Measurements from ENCODE around the gene CCHCR1.

Gene CCHCR1

DNA sequence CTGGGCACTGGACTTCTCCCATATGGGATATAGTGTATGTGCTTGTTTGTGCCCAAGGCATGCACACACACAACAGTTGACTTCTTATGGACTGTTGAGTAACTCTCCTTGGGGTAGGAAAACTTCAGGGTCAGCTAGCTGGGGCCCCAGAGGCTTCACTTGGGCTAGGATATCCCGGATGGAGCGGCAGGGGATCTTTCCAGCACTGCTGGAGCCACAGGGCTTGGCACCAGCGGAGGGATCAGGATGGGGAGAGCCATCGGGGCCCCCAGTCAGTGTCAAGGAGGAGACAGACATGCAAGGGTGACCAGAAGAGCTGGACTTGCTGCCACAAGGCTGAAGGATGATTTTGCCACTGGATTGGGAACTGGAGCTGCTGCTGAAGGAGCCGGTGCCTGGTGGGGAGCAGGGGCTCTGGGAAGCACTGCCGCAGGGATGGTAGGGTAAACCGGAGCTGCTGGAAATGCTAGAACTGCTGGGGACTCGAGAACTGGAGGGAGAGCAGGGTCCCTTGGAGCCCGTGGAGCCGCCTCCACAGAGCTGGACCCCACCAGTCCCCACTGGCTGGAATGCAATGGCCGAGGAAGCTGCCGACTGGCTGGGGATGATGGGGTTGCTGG is 41.6 kb downstream of the CCHCR1 start:
- Histone ChIP-seq H3K9ac (ENCODE audit: low read depth, low read length) (no peak overlapping the region), H3K27me3 (ENCODE audit: insufficient read depth, low read length) (peaks cover 4% of the 10 kb centered on the region; the same call in 1 of the 2 replicates), H3K4me3 (ENCODE audit: low read length) (no peak overlapping the region), H3K4me1 (ENCODE audit: insufficient read depth, low read length) (peaks cover 17% of the 10 kb centered on the region; the same call in 1 of the 2 replicates), H3K36me3 (ENCODE audit: insufficient read depth, low read length) (no peaks in the 10 kb centered on the region), H3K9me3 (ENCODE audit: insufficient read depth, low read depth, low read length) (no peaks in the 10 kb centered on the region), H3K27ac (ENCODE audit: low read depth, low read length) (no peak overlapping the region)
- WGBS = 92% methylated on average over 12 of the region's 12 CpGs

DNA sequence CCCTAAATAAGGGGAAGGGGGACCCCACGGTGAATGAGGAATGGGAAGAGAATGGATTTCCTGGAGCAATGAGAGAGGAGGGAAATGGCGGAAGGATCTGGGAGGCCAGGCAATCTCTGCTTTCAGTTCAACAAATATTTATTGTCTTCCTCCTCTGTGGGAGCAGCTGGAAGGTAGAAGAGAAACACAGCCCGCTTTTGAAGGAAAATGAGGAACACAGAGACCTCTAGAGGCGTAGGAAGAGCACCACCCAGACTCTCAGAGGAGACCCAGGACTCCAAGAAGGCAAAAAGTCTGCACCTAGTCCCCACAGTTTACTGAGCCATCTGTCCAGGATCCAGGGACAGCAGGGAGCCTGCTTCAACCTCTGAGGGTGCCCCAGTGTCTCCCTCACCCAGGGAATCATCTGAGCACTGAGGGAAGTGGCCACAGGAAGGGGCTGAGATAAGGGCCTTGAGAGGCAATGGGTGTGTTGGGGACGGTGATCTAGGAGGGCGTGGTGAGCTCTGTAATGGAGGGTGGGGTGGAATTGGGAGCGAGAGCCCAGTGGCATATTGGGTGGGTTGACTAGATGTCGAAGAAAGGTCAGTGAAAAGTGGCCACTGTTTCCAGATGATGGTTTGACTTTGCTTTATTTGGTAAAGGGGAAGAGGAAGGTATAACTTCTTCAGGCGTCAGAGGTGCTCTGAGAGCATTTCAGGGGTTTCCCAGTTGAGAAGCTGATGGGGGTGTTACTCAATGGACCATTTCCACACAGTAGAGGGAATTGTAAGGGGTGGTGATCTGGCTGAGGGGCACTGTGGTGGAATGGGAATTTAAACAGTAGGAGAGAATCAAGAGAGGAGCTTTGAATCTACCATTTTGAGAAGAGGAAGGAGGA is 42.4 kb downstream of the CCHCR1 start:
- H3K4me3 ChIP-seq (ENCODE audit: low read length) = no peak overlapping the region
- peaks cover 4% of the 10 kb centered on the region; the same call in 1 of the 2 replicates for H3K27me3 ChIP-seq (ENCODE audit: insufficient read depth, low read length)
- no peaks in the 10 kb centered on the region for H3K9me3 ChIP-seq (ENCODE audit: insufficient read depth, low read depth, low read length)
- H3K9ac ChIP-seq (ENCODE audit: low read depth, low read length) = no peak overlapping the region
- peaks cover 26% of the 10 kb centered on the region for H3K4me1 ChIP-seq (ENCODE audit: insufficient read depth, low read length)
- no peaks in the 10 kb centered on the region for H3K36me3 ChIP-seq (ENCODE audit: insufficient read depth, low read length)
- H3K27ac ChIP-seq (ENCODE audit: low read depth, low read length) = no peak overlapping the region
- 75% methylated on average over 8 of the region's 9 CpGs for WGBS

GRCh38 chr6:31114541-31114878 is 43.1 kb downstream of the CCHCR1 start, which contains the start of gene PSORS1C1:
Gene PSORS1C1 (plus strand): TSS chr6:31114800. CDS start chr6:31129633, 14,833 bp downstream.
- Histone ChIP-seq H3K4me3 (ENCODE audit: low read length) (no peak within 1 kb of the TSS), H3K36me3 (ENCODE audit: insufficient read depth, low read length) (no peaks in the 10 kb centered on the region), H3K27me3 (ENCODE audit: insufficient read depth, low read length) (peaks cover 9% of the 10 kb centered on the region), H3K4me1 (ENCODE audit: insufficient read depth, low read length) (peaks cover 28% of the 10 kb centered on the region), H3K27ac (ENCODE audit: low read depth, low read length) (no peak within 1 kb of the TSS), H3K9ac (ENCODE audit: low read depth, low read length) (no peak within 1 kb of the TSS), H3K9me3 (ENCODE audit: insufficient read depth, low read depth, low read length) (no peaks in the 10 kb centered on the region)
- WGBS = 50% methylated on average over 3 of the region's 3 CpGs

- peaks cover 9% of the 10 kb centered on the region for H3K27me3 ChIP-seq (ENCODE audit: insufficient read depth, low read length)
- H3K27ac ChIP-seq (ENCODE audit: low read depth, low read length) = no peak overlapping the region
- 36% methylated on average over 7 of the region's 7 CpGs for WGBS
Measured at GRCh38 chr6:31113861-31114540, 43.6 kb downstream of the CCHCR1 start.

DNA sequence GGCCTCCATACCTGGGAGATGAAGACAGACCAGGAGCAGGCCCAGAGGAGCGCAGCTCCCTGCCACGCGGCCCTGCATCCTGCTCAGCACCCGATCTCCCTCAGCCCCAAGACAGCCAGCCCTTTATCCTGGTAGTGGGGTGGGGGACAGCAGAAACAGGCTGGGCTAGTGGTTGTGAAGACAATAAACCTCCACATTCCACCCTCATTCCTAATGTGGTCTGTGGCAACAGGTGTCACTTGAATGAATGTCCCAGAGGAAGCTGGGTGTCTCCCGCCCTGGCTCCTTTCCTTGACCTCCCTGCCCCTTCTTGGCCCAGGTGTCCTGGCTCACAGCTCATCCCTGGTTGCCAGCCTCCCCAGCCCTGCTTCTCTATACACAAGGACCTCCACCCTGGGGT is 45.1 kb downstream of the CCHCR1 start, which contains the start of gene C6orf15:
C6orf15 (minus strand) TSS at position 98 of the 400 bp plus-strand sequence; CDS start at position 78, 20 bp downstream.
- peaks cover 9% of the 10 kb centered on the region for H3K27me3 ChIP-seq (ENCODE audit: insufficient read depth, low read length)
- WGBS = 77% methylated on average over 4 of the region's 5 CpGs
- H3K27ac ChIP-seq (ENCODE audit: low read depth, low read length) = no peak within 1 kb of the TSS

More at GRCh38 chr6:31113861-31114540, 43.6 kb downstream of the CCHCR1 start:
- H3K9me3 ChIP-seq (ENCODE audit: insufficient read depth, low read depth, low read length) = no peaks in the 10 kb centered on the region
- H3K9ac ChIP-seq (ENCODE audit: low read depth, low read length) = no peak overlapping the region
- H3K4me1 ChIP-seq (ENCODE audit: insufficient read depth, low read length) = peaks cover 28% of the 10 kb centered on the region
- no peak overlapping the region for H3K4me3 ChIP-seq (ENCODE audit: low read length)
- H3K36me3 ChIP-seq (ENCODE audit: insufficient read depth, low read length) = no peaks in the 10 kb centered on the region

DNA sequence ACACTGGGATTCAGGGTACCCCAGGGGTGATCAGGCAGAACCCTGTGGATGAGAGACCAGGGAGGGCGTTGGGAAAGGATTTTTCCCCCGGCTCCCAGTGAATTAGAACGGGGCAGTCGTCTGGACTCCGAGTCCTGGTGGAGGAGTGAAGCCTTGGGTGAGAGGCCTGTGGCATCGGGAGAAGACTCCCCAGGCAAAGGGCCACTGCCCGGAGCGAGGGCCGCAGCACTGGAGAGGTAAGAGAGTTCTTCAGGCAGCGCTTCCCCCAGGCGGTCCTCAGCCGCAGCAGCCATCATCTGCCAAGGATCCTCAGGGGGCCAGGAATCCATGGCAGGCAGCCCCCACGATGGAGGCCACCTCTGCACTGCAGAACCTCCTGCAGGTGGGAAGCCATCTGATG is 45.9 kb downstream of the CCHCR1 start:
- H3K27ac ChIP-seq (ENCODE audit: low read depth, low read length) = no peak overlapping the region
- no peaks in the 10 kb centered on the region for H3K9me3 ChIP-seq (ENCODE audit: insufficient read depth, low read depth, low read length)
- H3K9ac ChIP-seq (ENCODE audit: low read depth, low read length) = no peak overlapping the region
- no peak overlapping the region for H3K4me3 ChIP-seq (ENCODE audit: low read length)
- H3K27me3 ChIP-seq (ENCODE audit: insufficient read depth, low read length) = peaks cover 9% of the 10 kb centered on the region
- WGBS = 86% methylated on average over 13 of the region's 13 CpGs
- no peaks in the 10 kb centered on the region for H3K36me3 ChIP-seq (ENCODE audit: insufficient read depth, low read length)
- peaks cover 28% of the 10 kb centered on the region for H3K4me1 ChIP-seq (ENCODE audit: insufficient read depth, low read length)

More for the DNA sequence above, 45.1 kb downstream of the CCHCR1 start, which contains the start of gene C6orf15:
- H3K9me3 ChIP-seq (ENCODE audit: insufficient read depth, low read depth, low read length) = no peaks in the 10 kb centered on the region
- H3K4me3 ChIP-seq (ENCODE audit: low read length) = no peak within 1 kb of the TSS
- H3K9ac ChIP-seq (ENCODE audit: low read depth, low read length) = no peak within 1 kb of the TSS
- no peaks in the 10 kb centered on the region for H3K36me3 ChIP-seq (ENCODE audit: insufficient read depth, low read length)
- peaks cover 28% of the 10 kb centered on the region for H3K4me1 ChIP-seq (ENCODE audit: insufficient read depth, low read length)

- Histone ChIP-seq H3K36me3 (ENCODE audit: insufficient read depth, low read length) (no peaks in the 10 kb centered on the region), H3K27me3 (ENCODE audit: insufficient read depth, low read length) (peaks cover 9% of the 10 kb centered on the region), H3K9me3 (ENCODE audit: insufficient read depth, low read depth, low read length) (no peaks in the 10 kb centered on the region), H3K4me3 (ENCODE audit: low read length) (no peak overlapping the region), H3K9ac (ENCODE audit: low read depth, low read length) (no peak overlapping the region), H3K4me1 (ENCODE audit: insufficient read depth, low read length) (peaks cover 28% of the 10 kb centered on the region), H3K27ac (ENCODE audit: low read depth, low read length) (no peak overlapping the region; the same call in 1 of the 2 replicates)
- WGBS = 56% methylated on average over 11 of the region's 11 CpGs
Measured at GRCh38 chr6:31110825-31111582, 46.6 kb downstream of the CCHCR1 start.

- Histone ChIP-seq H3K9ac (ENCODE audit: low read depth, low read length) (no peak overlapping the region), H3K27me3 (ENCODE audit: insufficient read depth, low read length) (peaks cover 7% of the 10 kb centered on the region), H3K4me3 (ENCODE audit: low read length) (no peak overlapping the region), H3K36me3 (ENCODE audit: insufficient read depth, low read length) (no peaks in the 10 kb centered on the region), H3K27ac (ENCODE audit: low read depth, low read length) (no peak overlapping the region), H3K9me3 (ENCODE audit: insufficient read depth, low read depth, low read length) (no peaks in the 10 kb centered on the region), H3K4me1 (ENCODE audit: insufficient read depth, low read length) (peaks cover 11% of the 10 kb centered on the region)
- WGBS = 80% methylated on average over 4 of the region's 4 CpGs
Measured at GRCh38 chr6:31107052-31107451, 50.5 kb downstream of the CCHCR1 start.

DNA sequence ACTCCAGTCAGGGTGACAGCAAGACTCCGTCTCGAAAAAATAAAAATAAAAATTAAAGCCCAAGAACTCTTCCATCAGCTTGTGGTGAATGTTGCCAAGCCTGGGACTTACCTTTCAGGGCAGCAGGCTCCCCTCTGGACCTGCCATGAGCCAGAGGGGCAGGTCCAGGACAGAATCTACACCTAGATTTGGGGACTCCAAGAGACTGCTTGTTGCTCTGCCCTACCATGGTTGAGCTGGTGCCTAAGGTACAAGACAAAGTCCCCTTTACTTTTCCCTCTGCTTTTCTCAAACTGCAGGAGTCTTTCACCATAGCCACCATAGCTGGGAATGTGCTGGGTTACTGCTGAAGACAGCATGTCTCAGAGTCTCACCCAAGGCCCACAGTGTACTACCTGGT is 54.5 kb downstream of the CCHCR1 start:
- whole genome bisulfite sequencing = 91% methylated on average over 2 of the region's 2 CpGs
- Histone ChIP-seq H3K36me3 (ENCODE audit: insufficient read depth, low read length) (no peaks in the 10 kb centered on the region), H3K9me3 (ENCODE audit: insufficient read depth, low read depth, low read length) (no peaks in the 10 kb centered on the region), H3K27me3 (ENCODE audit: insufficient read depth, low read length) (no peaks in the 10 kb centered on the region), H3K4me1 (ENCODE audit: insufficient read depth, low read length) (no peaks in the 10 kb centered on the region), H3K9ac (ENCODE audit: low read depth, low read length) (no peak overlapping the region), H3K27ac (ENCODE audit: low read depth, low read length) (no peak overlapping the region), H3K4me3 (ENCODE audit: low read length) (no peak overlapping the region)

GRCh38 chr6:31098449-31098938 is 59.1 kb downstream of the CCHCR1 start:
- no peak overlapping the region for H3K4me3 ChIP-seq (ENCODE audit: low read length)
- H3K9me3 ChIP-seq (ENCODE audit: insufficient read depth, low read depth, low read length) = no peaks in the 10 kb centered on the region
- 94% methylated on average over 2 of the region's 4 CpGs for WGBS
- no peaks in the 10 kb centered on the region for H3K4me1 ChIP-seq (ENCODE audit: insufficient read depth, low read length)
- H3K36me3 ChIP-seq (ENCODE audit: insufficient read depth, low read length) = no peaks in the 10 kb centered on the region
- no peaks in the 10 kb centered on the region for H3K27me3 ChIP-seq (ENCODE audit: insufficient read depth, low read length)
- no peak overlapping the region for H3K9ac ChIP-seq (ENCODE audit: low read depth, low read length)
- no peak overlapping the region for H3K27ac ChIP-seq (ENCODE audit: low read depth, low read length)

All from HUES64 (cell line).